ENCODE data around the gene ZNF236.
"Not testable (repeated sequence)": the region's sequence is repeated elsewhere in the genome, so short reads cannot be mapped to it uniquely, and the experiment has no call there.

ZNF236 gene

GRCh38 chr18:76822506-76823160 lies at the start of gene ZNF236:
Gene ZNF236, plus strand, starts transcription at chr18:76822557. Its CDS starts 51 bp downstream, at chr18:76822608.
- peak; percentile 54 for DNase-seq (ENCODE audit: low read depth)

- DNase-seq (ENCODE audit: low read depth), result no peak
Observed at GRCh38 chr18:76772665-76773064, 49.7 kb upstream of the ZNF236 start.

GRCh38 chr18:76777036-76777435 lies 45.3 kb upstream of the ZNF236 start:
- not testable (repeated sequence) for DNase-seq (ENCODE audit: low read depth)

- no peak for DNase-seq (ENCODE audit: low read depth)
Observed at GRCh38 chr18:76783786-76784484, 38.4 kb upstream of the ZNF236 start.

- DNase-seq (ENCODE audit: low read depth), result no peak
Observed at GRCh38 chr18:76785872-76786271, 36.5 kb upstream of the ZNF236 start.

- no peak for DNase-seq (ENCODE audit: low read depth)
Observed at GRCh38 chr18:76788571-76789317, 33.6 kb upstream of the ZNF236 start.

- DNase-seq (ENCODE audit: low read depth), result no peak
Observed at GRCh38 chr18:76791106-76791505, 31.3 kb upstream of the ZNF236 start.

- DNase-seq (ENCODE audit: low read depth), result no peak
Observed at GRCh38 chr18:76791642-76792041, 30.7 kb upstream of the ZNF236 start.

- DNase-seq (ENCODE audit: low read depth), result no peak
Observed at GRCh38 chr18:76794326-76794725, 28.0 kb upstream of the ZNF236 start.

- DNase-seq (ENCODE audit: low read depth), result no peak
Observed at GRCh38 chr18:76801567-76802505, 20.5 kb upstream of the ZNF236 start.

GRCh38 chr18:76803413-76803812 lies 18.9 kb upstream of the ZNF236 start:
- DNase-seq (ENCODE audit: low read depth), result no peak

- DNase-seq (ENCODE audit: low read depth), result peak; percentile 23
Observed at GRCh38 chr18:76803814-76804213, 18.5 kb upstream of the ZNF236 start.

- no peak for DNase-seq (ENCODE audit: low read depth)
Observed at GRCh38 chr18:76805221-76805620, 17.1 kb upstream of the ZNF236 start.

GRCh38 chr18:76806301-76806700 lies 16.1 kb upstream of the ZNF236 start:
- DNase-seq (ENCODE audit: low read depth), result no peak

GRCh38 chr18:76808561-76808960 lies 13.8 kb upstream of the ZNF236 start:
- no peak for DNase-seq (ENCODE audit: low read depth)

- not testable (repeated sequence) for DNase-seq (ENCODE audit: low read depth)
Observed at GRCh38 chr18:76811530-76811929, 10.8 kb upstream of the ZNF236 start.

GRCh38 chr18:76814256-76814655 lies 8.1 kb upstream of the ZNF236 start:
- DNase-seq (ENCODE audit: low read depth), result no peak

GRCh38 chr18:76816127-76816526 lies 6.2 kb upstream of the ZNF236 start:
- no peak for DNase-seq (ENCODE audit: low read depth)

GRCh38 chr18:76817888-76818611 lies 4.3 kb upstream of the ZNF236 start:
- no peak for DNase-seq (ENCODE audit: low read depth)

- DNase-seq (ENCODE audit: low read depth), result no peak
Observed at GRCh38 chr18:76819411-76820136, 2.8 kb upstream of the ZNF236 start.

Measured in stromal cell of bone marrow (primary cell).